EL (cell line): ENCODE data around the gene NOP9.
A peak's percentile ranks its signal among the peaks of the same experiment; 100 is the strongest.

Source experiments
- DNase-seq: peaks from one replicate; pipeline ENCODE4 v3.0.0-alpha.2; 2016

The NOP9 gene

DNA sequence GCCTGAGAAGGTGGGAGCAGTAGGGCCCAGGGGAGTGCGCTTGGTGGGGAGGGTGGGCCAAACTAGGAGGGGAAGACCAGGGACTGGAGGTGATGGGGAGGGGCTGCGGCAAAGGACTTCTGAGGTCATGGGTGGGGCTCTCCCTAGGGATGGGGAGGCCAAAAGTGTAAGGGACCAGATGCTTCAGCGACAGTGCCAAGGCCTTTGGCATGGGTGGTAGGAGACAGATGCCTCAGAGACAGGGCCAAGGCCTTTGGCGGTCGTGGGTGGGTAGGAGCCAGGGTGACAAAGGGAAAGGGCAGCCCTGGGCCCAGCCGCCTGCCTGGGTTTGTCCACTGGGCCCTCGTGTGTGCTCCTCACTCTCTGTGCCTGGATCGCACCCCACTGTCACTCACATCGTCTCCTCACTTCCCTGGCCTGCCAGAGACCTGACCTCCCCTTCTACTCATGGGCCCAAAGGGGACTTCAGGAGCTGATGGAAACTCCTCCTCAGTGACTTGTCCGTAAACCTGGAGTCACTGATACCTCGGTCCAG, 15.1 kb upstream of the NOP9 start:
- no peak for DNase-seq

DNA sequence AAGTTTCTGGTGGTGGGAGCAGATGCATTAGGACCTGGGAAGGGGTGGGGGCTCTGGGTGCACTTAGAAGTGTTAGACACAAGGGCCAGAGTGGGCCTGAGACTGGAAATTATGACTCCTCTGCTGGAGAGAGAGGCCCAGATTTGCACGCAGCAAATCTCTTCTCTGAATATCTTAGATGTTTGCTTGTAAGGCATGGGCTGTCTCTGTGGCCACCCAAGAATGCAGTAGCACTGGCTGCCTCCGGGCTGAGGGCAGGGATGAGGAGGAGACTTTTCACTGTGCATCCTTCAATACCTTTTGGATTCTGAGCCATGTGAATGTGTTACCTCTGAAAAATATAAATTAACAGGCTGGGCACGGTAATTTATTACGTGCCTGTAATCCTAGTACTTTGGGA, 14.3 kb upstream of the NOP9 start:
- DNase-seq = no peak

DNA sequence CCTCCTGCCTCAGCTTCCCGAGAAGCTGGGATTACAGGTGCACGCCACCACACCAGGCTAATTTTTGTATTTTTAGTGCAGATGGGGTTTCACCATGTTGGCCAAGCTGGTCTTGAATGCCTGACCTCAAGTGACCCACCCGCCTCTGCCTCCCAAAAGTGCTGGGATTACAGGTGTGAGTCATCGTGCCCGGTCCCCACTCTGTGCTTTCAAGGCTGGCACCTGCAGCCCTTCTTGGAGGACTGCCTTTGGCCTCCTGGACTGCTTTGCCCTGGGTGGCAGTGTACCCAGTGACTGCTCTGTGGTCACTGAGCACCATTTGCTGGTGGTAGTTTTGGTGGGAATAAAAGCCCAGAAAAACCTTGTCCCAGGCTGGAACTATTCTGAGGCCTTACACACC, 12.7 kb upstream of the NOP9 start:
- no peak for DNase-seq

DNA sequence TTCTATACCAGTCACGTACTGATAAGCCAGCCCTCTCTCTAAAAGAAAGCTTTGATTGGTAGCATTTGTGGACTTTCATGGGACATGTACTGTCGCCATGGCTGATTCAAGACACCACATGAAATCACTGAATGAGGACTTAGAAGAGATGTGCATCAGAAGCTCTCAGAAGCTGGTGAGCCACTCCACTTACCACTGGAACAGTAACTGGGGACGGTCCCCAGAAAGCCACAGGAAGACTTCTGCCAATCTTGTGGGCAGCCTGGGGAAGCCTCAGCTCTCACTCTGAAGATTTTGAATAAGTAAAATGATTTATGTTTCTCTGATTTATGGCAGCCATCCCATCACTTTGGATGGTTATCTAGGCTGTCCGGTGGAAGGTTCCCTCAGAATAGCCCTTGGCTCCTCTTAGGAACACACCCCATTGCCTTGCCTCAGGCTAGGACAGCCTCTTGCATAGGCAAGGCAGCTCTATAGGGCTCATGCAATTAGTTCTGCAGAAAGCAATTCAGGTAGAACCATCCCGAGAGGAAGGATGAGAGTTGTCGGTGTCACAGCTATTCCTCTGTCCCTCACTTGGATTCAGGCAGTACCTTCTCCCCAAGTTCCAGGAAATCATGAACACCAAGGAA, 9.9 kb upstream of the NOP9 start:
- no peak for DNase-seq

DNA sequence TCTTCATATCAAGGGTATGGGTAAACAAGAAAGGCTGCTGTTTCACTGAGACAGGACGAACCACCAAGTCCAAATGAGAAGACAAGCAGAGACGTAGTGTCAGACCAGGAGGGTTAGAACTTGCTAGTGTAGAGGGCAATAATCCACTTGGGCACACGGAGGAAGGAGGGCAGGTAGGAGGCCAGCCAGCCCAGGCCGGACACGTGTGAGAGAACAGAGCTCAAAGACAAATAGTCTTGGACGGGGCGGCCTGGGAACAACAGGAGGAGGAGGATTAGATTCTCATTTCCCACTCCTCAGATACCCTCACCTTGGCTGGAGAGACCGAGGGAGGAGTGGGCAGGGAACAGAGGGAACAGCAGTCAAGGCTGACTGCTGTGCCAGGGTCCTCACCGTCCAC, 8.9 kb upstream of the NOP9 start:
- DNase-seq = no peak

DNA sequence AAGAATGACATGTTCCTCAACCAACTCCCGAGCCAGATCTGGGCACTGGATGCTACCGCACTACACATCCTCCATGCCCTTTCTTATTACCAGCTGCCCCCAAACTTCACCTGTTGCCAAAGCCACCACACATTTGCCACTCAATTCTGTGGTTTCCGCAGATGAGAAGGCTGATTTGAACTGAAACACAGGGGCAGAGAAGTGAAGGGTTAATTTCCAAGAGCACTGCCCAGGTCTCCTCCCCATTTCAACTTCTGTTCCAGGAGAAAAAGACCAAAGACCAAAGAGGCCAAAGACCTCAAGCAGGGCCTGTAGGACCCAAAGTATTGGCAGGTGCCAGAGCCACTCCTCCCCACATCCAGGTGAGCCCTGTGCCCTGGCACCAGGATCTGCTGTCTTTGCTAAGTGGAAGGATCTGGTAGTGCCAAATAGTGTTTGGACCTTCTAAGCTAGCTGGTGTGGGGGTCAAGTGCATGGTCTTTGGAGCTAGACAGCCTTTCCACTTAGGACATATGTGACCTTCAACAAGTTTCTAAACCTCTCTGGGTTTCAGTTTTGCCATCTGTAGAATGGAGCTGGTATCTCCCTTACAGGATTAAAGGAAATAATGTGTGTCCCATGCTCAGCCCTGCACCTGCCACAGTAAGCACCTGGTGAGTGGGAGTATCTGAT, 8.1 kb upstream of the NOP9 start:
- no peak for DNase-seq

DNA sequence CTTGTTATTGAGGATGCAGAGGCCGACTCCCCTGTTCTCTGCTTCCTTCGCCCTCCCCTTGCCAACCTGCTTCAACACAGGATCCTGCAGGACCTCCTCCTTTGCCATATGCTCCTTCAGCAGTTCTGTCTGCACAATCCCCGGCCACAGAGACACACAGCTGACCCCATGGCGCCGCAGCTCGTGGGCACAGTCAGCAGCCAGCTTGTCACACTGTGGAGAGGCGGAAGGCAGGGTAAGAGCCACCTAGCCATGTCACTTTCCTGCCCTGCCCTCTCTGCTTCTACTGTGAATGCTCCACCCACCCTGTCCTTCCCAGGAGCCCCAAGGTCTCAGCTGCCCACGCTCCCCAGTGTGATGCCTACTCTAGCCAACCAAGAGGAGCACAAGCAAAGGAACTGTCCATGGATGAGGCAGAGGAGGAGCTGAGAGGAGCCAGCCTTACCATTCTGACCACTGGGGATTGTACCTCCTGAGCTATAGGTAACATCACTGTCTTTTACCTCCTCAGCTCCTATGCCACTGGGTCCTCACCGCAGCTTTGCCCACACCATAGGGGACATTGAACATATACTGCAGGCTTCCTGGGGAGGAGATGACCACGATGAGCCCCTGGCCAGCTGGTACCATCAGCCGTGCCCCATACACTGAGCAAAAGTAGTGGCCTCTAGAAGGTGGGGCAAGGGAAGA, 7.4 kb upstream of the NOP9 start:
- no peak for DNase-seq

DNA sequence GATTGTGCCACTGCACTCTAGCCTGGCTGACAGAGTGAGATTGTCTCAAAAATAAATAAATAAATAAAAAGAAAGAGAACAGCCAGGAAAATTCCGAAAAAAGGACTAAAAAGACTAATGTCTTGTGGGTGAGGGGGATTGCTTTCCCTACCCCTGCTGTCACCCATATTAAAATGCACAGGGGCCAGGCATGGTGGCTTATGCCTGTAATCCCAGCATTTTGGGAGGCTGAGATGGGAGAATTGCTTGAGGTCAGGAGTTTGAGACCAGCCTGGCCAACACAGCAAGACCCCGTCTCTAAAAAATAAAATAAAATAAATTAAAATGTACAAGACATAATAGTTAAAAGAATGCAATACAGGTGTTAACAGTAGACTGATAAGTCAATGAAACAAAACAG, 6.1 kb upstream of the NOP9 start:
- no peak for DNase-seq

DNA sequence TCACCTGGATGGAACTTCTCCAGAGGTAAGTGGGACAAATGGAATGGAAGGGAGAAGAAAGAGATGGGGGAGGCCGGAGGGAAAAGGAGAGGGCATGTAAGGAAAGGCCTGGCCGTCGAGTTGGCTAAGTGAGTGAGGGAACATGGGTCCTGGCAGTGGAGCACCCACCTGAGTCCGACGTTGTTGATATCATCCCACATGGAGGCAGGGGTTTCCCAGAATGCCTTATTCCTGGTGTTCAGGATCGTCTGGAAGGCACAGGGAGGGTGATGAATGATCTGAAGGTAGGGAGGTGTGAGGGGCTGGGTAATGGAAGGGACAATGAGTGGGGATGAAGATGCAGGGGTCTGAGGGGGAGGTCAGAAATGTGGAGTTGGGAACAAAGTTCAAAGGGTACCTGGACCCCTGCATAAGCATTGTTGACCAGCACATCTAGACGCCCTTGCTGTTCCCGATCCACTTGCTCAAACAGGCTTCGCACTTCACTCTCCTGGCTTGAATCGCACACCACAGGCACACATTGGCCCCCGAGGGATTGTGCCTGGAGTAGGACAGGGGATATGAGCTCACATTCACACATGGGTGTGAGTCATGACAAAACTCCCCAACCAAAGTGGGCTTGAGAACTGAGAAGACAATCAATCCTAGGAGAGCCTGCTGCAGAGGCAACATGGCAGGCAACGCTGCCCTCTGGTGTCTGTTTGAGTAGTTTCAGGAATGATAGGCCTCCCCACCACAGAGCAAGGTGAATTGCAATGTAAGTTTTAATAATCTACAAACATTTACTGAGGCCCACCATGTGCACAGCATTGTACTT, 3.1 kb upstream of the NOP9 start:
- DNase-seq = peak; percentile 95

DNA sequence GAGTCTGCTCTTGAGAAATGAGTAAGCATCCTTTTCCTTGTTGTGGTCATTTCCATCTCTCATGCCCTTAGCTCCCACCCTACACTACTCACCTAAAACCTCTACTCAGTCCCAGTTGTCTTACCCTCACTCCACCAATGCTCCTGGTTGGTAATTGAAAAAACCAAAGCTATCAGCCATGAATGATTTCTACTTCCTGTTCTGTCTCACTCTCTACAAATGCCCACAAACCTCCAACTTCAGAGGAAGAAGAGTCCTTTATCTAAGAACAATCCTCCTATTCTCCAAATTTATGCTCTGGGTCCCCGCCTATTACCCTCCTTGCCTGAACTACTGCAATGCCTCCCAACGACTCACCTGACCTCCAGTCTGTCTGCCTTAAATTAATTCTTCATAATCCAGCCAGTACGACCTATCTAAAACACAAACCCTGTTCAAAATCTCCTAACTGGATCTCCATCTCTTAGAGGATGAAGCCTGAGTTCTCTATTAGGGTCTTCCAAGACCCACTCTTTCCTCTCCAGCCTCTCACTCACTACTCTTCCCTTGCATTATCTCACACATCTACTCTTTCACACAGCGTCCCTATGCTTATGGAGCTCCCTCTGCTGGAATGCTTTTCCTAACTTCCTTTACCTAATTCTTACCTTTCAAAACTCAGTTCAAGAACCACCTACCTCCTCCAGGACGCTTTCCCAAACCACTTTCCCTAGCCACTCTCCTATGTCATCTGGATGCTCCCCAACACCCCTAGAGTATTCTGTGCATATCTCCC, 2.3 kb upstream of the NOP9 start:
- DNase-seq = no peak

DNA sequence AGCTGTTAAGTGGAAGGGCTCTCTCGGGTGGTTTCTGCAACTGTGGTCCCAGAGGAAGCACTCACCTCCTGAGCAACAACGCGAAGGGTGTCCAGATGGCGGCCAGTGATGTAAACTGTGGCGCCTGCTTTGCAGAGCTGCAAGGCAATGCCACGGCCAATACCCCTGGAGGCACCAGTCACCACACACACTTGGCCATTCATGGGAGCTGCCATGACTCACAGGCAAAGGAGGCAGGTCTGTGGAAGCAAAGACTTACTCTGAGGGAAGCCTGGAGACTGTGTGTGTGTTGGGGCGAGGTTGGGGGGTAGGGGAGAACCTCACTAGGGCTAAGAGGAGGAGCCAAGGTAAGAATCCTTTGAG, 777 bp upstream of the NOP9 start:
- DNase-seq = peak; percentile 91

DNA sequence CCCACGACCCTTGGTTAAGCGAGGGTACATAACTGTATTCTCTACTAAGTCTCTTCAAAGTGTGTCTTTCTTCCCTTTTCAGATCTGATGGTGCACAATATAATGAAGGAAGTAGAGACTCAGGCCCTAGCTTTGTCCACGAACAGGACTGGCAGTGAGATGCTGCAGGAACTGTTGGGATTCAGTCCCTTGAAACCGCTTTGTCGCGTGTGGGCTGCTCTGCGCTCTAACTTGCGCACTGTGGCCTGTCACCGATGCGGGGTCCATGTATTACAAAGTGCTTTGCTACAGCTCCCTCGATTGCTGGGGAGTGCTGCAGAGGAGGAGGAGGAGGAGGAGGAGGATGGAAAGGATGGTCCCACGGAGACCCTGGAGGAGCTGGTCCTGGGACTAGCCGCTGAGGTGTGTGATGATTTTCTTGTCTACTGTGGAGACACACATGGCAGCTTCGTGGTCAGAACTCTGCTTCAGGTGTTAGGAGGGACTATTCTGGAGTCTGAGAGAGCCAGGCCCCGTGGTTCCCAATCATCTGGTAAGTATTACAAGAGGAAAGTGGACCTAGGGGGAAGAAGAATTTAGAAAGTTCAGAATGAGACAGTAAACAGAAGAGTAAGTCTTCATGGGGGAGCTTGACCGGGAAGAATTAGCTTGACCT, 803 bp downstream of the NOP9 start:
- DNase-seq = no peak

DNA sequence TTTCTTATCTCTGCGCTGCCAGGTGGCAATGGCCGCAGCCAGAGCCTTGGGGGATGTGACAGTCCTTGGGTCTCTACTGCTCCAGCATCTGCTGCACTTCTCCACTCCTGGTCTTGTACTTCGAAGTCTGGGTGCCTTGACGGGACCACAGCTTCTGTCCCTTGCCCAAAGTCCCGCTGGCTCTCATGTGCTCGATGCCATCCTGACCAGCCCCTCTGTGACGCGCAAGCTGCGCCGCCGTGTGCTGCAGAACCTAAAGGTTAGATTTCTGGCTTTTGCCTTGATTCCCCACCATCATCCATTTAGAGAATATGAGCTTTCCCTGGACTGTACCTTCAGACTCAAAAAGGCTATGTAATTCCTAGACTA, 4.4 kb downstream of the NOP9 start:
- no peak for DNase-seq

DNA sequence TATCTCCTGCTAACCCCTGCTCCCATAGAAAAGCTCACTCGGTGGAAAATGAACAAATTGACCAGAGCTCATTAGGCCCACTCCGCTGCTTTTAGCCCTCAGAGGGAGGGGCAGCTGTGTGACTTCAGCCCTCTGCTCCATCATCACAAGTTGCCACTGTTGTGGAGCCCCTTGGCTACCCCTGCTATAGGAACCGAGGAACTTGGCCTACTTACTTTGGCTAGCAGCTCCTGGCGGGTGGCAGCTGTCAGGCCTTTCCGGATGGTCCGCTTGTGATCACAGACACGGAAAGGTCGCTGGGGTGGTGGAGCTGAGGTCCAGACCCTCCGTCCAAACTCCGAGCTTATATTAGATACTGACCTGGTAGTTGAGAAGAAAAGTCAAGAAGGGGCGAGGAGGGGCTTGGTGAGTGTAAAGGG, 7.5 kb downstream of the NOP9 start:
- DNase-seq = no peak

DNA sequence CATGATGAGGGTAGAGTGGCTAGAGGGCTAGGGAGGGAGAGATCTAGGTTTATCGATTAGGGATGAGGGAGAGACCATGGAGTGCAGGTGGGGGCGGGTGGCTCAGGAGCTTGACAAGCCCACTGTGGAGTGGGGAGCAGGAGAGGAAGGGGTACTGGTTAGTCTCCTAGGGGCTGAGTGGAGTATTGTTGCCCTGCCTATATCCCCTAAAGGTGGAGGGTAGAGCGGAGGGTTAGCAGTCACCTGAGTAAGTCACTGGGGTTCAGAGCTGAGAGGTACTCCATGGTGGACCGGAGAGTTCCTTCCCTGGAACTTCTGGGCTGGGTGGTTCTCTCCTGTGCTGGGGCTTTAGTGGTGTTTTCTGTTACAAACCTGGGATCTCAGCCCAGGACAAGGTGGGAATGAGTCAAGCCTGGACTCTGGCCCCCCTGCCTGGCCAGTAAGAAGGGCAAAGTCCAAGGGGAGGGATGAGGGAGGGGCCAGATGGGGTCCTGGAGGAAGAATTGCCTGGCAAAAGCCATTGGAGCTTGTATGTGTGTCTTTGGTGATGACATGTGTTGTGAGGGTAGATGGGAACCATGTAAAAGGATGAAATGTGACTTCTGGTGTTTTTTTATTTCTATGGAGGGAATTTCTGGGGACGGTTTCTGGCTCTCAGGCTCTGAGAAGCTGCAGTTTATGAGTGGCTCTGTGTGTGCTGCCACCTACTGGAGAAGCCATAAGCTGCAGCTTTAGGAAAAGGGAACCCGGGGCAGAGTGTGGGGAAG, 8.1 kb downstream of the NOP9 start, which contains the start of gene CIDEB:
Gene CIDEB (minus strand): TSS at position 403 of the 767 bp plus-strand sequence. CDS start 119 bp downstream, at position 284.
- peak; percentile 64 for DNase-seq

DNA sequence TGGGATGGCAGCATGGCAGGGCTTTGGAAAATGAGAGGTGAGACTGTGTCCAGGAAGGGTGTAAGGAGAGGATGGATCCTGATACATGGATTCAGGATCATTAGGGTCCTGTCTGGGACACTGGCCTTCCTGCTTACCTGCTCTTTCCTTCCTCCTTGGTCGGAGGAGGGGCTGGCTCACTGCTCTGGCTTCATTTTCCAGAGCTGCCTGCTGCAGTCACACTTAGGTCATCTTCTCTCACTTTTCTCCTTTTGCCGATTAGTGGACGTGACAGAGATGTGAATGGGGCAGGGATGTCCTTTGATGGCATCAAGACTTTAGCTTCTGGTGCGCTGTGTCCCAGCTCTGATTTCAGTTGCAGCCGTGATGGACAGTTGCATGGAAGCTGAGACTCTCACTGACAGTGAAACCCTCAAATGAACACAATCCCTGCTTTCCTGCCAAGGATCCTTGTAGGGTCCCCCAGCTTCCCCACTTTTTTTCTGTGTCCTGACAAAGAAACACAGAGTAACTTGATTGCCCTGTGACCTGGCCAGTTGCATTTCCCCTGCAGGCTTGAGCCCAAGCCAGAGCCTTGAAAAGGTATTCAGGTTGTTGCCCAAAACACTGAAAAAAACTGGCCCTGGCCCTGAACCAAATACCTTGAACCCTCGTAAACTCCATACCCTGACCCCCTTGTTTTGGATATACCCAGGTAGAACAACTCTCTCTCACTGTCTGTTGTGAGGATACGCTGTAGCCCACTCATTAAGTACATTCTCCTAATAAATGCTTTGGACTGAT, 8.9 kb downstream of the NOP9 start:
- DNase-seq = no peak

DNA sequence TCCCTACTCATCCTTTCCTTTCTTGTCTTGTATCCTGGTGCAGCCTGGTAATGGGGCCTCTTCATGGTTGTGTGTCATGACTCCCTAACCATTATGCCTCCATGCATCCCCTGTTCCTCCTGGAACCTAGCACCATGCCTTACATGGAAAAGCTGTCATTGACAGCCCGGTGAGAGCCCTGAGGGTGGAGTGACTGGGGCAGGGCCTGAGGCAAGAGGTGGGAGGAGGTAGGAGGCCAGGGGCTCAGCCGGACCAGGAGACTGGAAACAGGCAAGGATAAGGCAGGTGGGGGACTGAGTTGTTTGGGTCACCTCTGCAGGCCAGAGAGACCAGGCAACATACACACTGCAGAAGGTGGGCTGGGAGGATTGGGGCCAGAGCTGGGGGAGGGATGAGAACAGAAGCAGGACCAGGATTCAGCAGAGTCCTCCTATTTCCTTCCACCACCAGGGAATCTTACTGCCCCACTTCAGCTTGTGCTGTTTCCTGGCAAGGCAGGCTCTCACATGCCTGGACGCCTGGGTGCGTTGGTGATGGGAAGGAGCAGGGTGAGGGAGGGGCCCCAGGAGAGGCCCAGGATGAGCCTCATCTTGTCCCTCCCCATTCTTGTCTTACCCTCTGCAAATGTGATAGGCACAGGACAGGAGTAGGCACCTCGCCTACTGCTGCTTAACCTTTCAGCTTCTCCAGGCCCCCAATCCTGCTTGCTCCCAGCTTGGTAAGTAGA, 10.1 kb downstream of the NOP9 start, which contains the start of gene LTB4R2:
Gene LTB4R2 (plus strand): TSS at position 603 of the 727 bp plus-strand sequence. CDS start 525 bp downstream, outside the sequence.
- DNase-seq = no peak

DNA sequence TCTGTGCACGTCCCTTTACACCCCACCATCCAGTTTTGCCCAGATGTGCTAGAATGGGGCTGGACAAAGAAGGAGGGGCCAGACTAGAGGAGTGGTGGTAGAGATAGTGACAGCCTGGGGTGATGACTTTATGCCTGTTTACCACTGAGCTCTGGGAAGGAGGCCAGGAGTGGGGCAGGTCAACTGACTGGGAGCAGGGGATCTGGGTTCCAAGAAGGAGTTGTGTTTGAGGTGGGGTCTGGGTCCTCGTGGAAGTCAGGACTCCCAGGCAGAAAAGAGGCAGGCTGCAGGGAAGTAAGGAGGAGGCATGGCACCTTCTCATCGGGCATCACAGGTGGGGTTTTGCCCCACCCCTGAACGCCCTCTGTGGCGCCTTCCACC, 10.6 kb downstream of the NOP9 start:
- no peak for DNase-seq
